Liver (tissue), 9 donors: Measurements from ENCODE around the gene TMEM217. TPM values are rescaled to one million over a fixed set of nuclear protein-coding genes. Genes with fewer than 3 reads are reported as not detected.

Experiments
- DNase-seq: peaks from one replicate; pipeline ENCODE4 v3.0.0-alpha.2; 2017; ENCODE audit warnings: low spot score
- H3K27ac ChIP-seq, 2 donors: one replicate each; pipeline ENCODE4 v1.7.0; 2013; ENCODE audit warnings: inconsistent platforms in 2 of 2, low read length in 2 of 2, control low read depth in 1 of 2, low read depth in 1 of 2, mild to moderate bottlenecking in 1 of 2
- H3K27me3 ChIP-seq, 4 donors: one replicate each; pipeline versions ENCODE4 v1.6.1 to v1.7.0; 2013; ENCODE audit warnings: low read length in 3 of 4, inconsistent platforms in 1 of 4, mild to moderate bottlenecking in 1 of 4, moderate library complexity in 1 of 4; ENCODE audit not compliant: control insufficient read depth in 4 of 4, insufficient read depth in 4 of 4
- H3K36me3 ChIP-seq, 4 donors: one replicate each; pipeline versions ENCODE4 v1.6.1 to v1.7.0; 2013; ENCODE audit warnings: low read length in 3 of 4, mild to moderate bottlenecking in 3 of 4, low read depth in 1 of 4, moderate library complexity in 1 of 4; ENCODE audit not compliant: control insufficient read depth in 4 of 4, insufficient read depth in 3 of 4
- H3K4me1 ChIP-seq, 4 donors: one replicate each; pipeline versions ENCODE4 v1.6.1 to v1.7.0; 2013; ENCODE audit warnings: low read length in 3 of 4, mild to moderate bottlenecking in 3 of 4, moderate library complexity in 1 of 4; ENCODE audit not compliant: control insufficient read depth in 4 of 4, insufficient read depth in 4 of 4
- H3K4me3 ChIP-seq, 3 donors: one replicate each; pipeline versions ENCODE4 v1.6.1 to v1.7.0; 2013; ENCODE audit warnings: low read length in 3 of 3, control low read depth in 1 of 3, low read depth in 1 of 3, mild to moderate bottlenecking in 1 of 3
- H3K9ac ChIP-seq, 2 donors: one replicate each; pipeline ENCODE4 v1.7.0; 2013; ENCODE audit warnings: low read length in 2 of 2, mild to moderate bottlenecking in 2 of 2, moderate library complexity in 2 of 2, control low read depth in 1 of 2, low read depth in 1 of 2
- H3K9me3 ChIP-seq, 4 donors: one replicate each; pipeline versions ENCODE4 v1.6.1 to v1.7.0; 2013; ENCODE audit warnings: low read length in 3 of 4; ENCODE audit not compliant: control insufficient read depth in 4 of 4
- EGR1 ChIP-seq, 2 donors: IDR thresholded peaks; 2 replicates each; pipeline ENCODE4 v1.6.1; 2016 to 2018; ENCODE audit warnings: antibody characterized with exemption in 2 of 2, low read depth in 2 of 2
- FOXA1 ChIP-seq: IDR thresholded peaks from 2 replicates; pipeline ENCODE4 v1.6.1; 2016; ENCODE audit warnings: antibody characterized with exemption
- GABPA ChIP-seq, 2 donors: IDR thresholded peaks in 1 of 2; conservative IDR thresholded peaks in 1 of 2; 2 replicates each; pipeline ENCODE4 v1.6.1; 2016; ENCODE audit warnings: antibody characterized with exemption in 2 of 2, mild to moderate bottlenecking in 1 of 2, moderate library complexity in 1 of 2
- HNF4A ChIP-seq, 2 donors: conservative IDR thresholded peaks; 2 replicates each; pipeline ENCODE4 v1.6.1; 2016; ENCODE audit warnings: antibody characterized with exemption in 2 of 2, mild to moderate bottlenecking in 2 of 2
- HNF4G ChIP-seq: IDR thresholded peaks from 2 replicates; pipeline ENCODE4 v1.6.1; 2016; ENCODE audit warnings: antibody characterized with exemption
- NR2F2 ChIP-seq: IDR thresholded peaks from 2 replicates; pipeline ENCODE4 v1.6.1; 2016; ENCODE audit warnings: antibody characterized with exemption
- RAD21 ChIP-seq, 2 donors: IDR thresholded peaks; 2 replicates each; pipeline ENCODE4 v1.6.1; 2016; ENCODE audit warnings: antibody characterized with exemption in 2 of 2, mild to moderate bottlenecking in 2 of 2
- RXRA ChIP-seq, 2 donors: IDR thresholded peaks; 2 replicates each; pipeline ENCODE4 v1.6.1; 2017 to 2018; ENCODE audit warnings: antibody characterized with exemption in 2 of 2, mild to moderate bottlenecking in 1 of 2
- SP1 ChIP-seq: IDR thresholded peaks from 2 replicates; pipeline ENCODE4 v1.6.1; 2018; ENCODE audit warnings: antibody characterized with exemption, mild to moderate bottlenecking
- TAF1 ChIP-seq: conservative IDR thresholded peaks from 2 replicates; pipeline ENCODE4 v1.6.1; 2016; ENCODE audit warnings: antibody characterized with exemption, mild to moderate bottlenecking
- YY1 ChIP-seq: IDR thresholded peaks from 2 replicates; pipeline ENCODE4 v1.6.1; 2016; ENCODE audit warnings: antibody characterized with exemption, mild to moderate bottlenecking
- ZBTB33 ChIP-seq: IDR thresholded peaks from 2 replicates; pipeline ENCODE4 v1.6.1; 2016; ENCODE audit warnings: antibody characterized with exemption
- WGBS: extraction: QIAGEN DNeasy Blood & Tissue Kit; methylation state at CpG from one replicate; pipeline ENCODE4 v1.1.7; 2013; 5-methylcytosine and 5-hydroxymethylcytosine counted together
- polyA plus RNA-seq, 2 donors: library from polyadenylated mRNA; stranded (reverse) in 1 of 2; unstranded in 1 of 2; fragments of 200-250 nt in 1 of 2; fragments of >200 nt in 1 of 2; fragmentation: Nextera tagmentation in 1 of 2; extraction: Ambion mirVana in 1 of 2; gene quantifications; one replicate each; pipeline versions ENCODE4 v1.2.1 to v1.2.3, GENCODE V29; 2013 to 2015
- total RNA-seq, 2 donors: library from RNA; depleted of rRNA; stranded (reverse); fragments of >200 nt; gene quantifications; one replicate each; pipeline ENCODE4 v1.2.3, GENCODE V29; 2014
- TF ChIP-seq, protein P1 (sequence below): IDR thresholded peaks from 2 replicates; pipeline ENCODE4 v1.6.1; 2016; ENCODE audit warnings: antibody characterized with exemption
- TF ChIP-seq, protein P2 (sequence below): IDR thresholded peaks from 2 replicates; pipeline ENCODE4 v1.6.1; 2016; ENCODE audit warnings: antibody characterized with exemption
- donor health status: healthy.
- donor health status: healthy.
- donor health status: healthy.
- donor health status: healthy.
- donor health status: healthy.

Gene TMEM217
- total and polyA plus RNA-seq, 4 donors = 0.39 to 3.2 (median 0.62) TPM

GRCh38 chr6:37177935-37178517 is 79.9 kb downstream of the TMEM217 start:
- H3K27ac ChIP-seq = no peak overlapping the region
- no peaks in the 10 kb centered on the region for H3K9me3 ChIP-seq
- H3K9ac ChIP-seq = no peak overlapping the region
- H3K36me3 ChIP-seq = peaks cover 15 to 26% (median 20%) of the 10 kb centered on the region in 4 donors
- peaks cover 0 to 7% (median 1%) of the 10 kb centered on the region in 4 donors for H3K4me1 ChIP-seq
- H3K27me3 ChIP-seq = no peaks in the 10 kb centered on the region
- no peak for DNase-seq
- WGBS = 94% methylated on average over 8 of the region's 8 CpGs
- no peak overlapping the region for H3K4me3 ChIP-seq
- TF ChIP-seq RAD21 (IDR thresholded peaks at IDR 0.05) = no peak
- TF ChIP-seq GABPA (IDR thresholded peaks at IDR 0.05 in 1 of 2, conservative IDR thresholded peaks at IDR 0.05 in 1 of 2) = no peak
- TF ChIP-seq, protein P1, sequence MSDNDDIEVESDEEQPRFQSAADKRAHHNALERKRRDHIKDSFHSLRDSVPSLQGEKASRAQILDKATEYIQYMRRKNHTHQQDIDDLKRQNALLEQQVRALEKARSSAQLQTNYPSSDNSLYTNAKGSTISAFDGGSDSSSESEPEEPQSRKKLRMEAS = no peak
- TF ChIP-seq EGR1 (IDR thresholded peaks at IDR 0.05; ENCODE audit: low read depth in 2 of 2) = no peak
- TF ChIP-seq RXRA (IDR thresholded peaks at IDR 0.05) = no peak
- no peak for TF ChIP-seq NR2F2
- no peak for TF ChIP-seq TAF1
- no peak for TF ChIP-seq SP1
- no peak for TF ChIP-seq HNF4G

- Histone ChIP-seq H3K4me3 (no peak overlapping the region), H3K9me3 (no peaks in the 10 kb centered on the region), H3K27ac (no peak overlapping the region), H3K27me3 (no peaks in the 10 kb centered on the region), H3K4me1 (peaks cover 3 to 14% (median 4%) of the 10 kb centered on the region in 4 donors), H3K36me3 (peaks cover 18 to 30% (median 26%) of the 10 kb centered on the region in 4 donors), H3K9ac (no peak overlapping the region)
- no peak for DNase-seq
- 64% methylated on average over 10 of the region's 10 CpGs for WGBS
- TF ChIP-seq EGR1 (IDR thresholded peaks at IDR 0.05; ENCODE audit: low read depth in 2 of 2) = no peak
- TF ChIP-seq, protein P2, sequence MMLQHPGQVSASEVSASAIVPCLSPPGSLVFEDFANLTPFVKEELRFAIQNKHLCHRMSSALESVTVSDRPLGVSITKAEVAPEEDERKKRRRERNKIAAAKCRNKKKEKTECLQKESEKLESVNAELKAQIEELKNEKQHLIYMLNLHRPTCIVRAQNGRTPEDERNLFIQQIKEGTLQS = no peak
- no peak for TF ChIP-seq RXRA (IDR thresholded peaks at IDR 0.05)
- TF ChIP-seq FOXA1 = no peak
- no peak for TF ChIP-seq NR2F2
- TF ChIP-seq HNF4A (conservative IDR thresholded peaks at IDR 0.05) = no peak
- no peak for TF ChIP-seq ZBTB33
- TF ChIP-seq, protein P1 = no peak
- TF ChIP-seq GABPA (IDR thresholded peaks at IDR 0.05 in 1 of 2, conservative IDR thresholded peaks at IDR 0.05 in 1 of 2) = no peak
- no peak for TF ChIP-seq RAD21 (IDR thresholded peaks at IDR 0.05)
- TF ChIP-seq SP1 = no peak
- TF ChIP-seq YY1 = no peak
Observed at GRCh38 chr6:37177077-37177934, 80.6 kb downstream of the TMEM217 start.
